ENCODE results near the gene SDK1. TPM values are rescaled to one million over a fixed set of nuclear protein-coding genes. Genes with fewer than 3 reads are reported as not detected.

Gene SDK1
- total and polyA plus RNA-seq, 8 donors: 1.6 to 11.2 (median 6.6) TPM

- no peaks in the 10 kb centered on the region for H3K4me1 ChIP-seq
- intact Hi-C loops (cut with DNase I; ENCODE audit: low total_unique reads): no loop called here
- peaks cover 0 to 5% (median 0%) of the 10 kb centered on the region in 4 donors for H3K9me3 ChIP-seq
- TF ChIP-seq POLR2A (IDR thresholded peaks at IDR 0.05): no peak
- TF ChIP-seq POLR2AphosphoS5 (IDR thresholded peaks at IDR 0.05): no peak
- TF ChIP-seq EP300 (IDR thresholded peaks at IDR 0.05): no peak
- no peak for TF ChIP-seq CTCF (IDR thresholded peaks at IDR 0.05)
- 91 to 96% (median 94%) methylated on average over 17 to 19 of the region's 19 CpGs for WGBS, 5 donors
- H3K27me3 ChIP-seq: no peaks in the 10 kb centered on the region
- H3K27ac ChIP-seq: no peak overlapping the region
- no peak for DNase-seq
- no peak overlapping the region for H3K4me3 ChIP-seq
- no peaks in the 10 kb centered on the region for H3K36me3 ChIP-seq
Observed at GRCh38 chr7:4056552-4057288, 755.7 kb downstream of the SDK1 start.

GRCh38 chr7:4057289-4057616, 756.2 kb downstream of the SDK1 start:
- H3K9me3 ChIP-seq: peaks cover 0 to 5% (median 0%) of the 10 kb centered on the region in 4 donors
- TF ChIP-seq CTCF (IDR thresholded peaks at IDR 0.05) (no peak), POLR2AphosphoS5 (IDR thresholded peaks at IDR 0.05) (no peak), EP300 (IDR thresholded peaks at IDR 0.05) (no peak), POLR2A (IDR thresholded peaks at IDR 0.05) (no peak)
- no peaks in the 10 kb centered on the region for H3K4me1 ChIP-seq
- intact Hi-C loops (cut with DNase I; ENCODE audit: low total_unique reads): no loop called here
- H3K27me3 ChIP-seq: no peaks in the 10 kb centered on the region
- 83 to 88% (median 86%) methylated on average over 1 of the region's 1 CpG; no CpG with 5 or more reads in 2 of the 5 donors for WGBS, 5 donors
- H3K36me3 ChIP-seq: no peaks in the 10 kb centered on the region
- no peak overlapping the region for H3K27ac ChIP-seq
- H3K4me3 ChIP-seq: no peak overlapping the region
- no peak for DNase-seq

- 85 to 96% (median 95%) methylated on average over 1 of the region's 1 CpG for WGBS, 5 donors
- no peaks in the 10 kb centered on the region for H3K27me3 ChIP-seq
- no peak for TF ChIP-seq POLR2AphosphoS5 (IDR thresholded peaks at IDR 0.05)
- TF ChIP-seq EP300 (IDR thresholded peaks at IDR 0.05): no peak
- no peak for TF ChIP-seq POLR2A (IDR thresholded peaks at IDR 0.05)
- no peak for TF ChIP-seq CTCF (IDR thresholded peaks at IDR 0.05)
- no peaks in the 10 kb centered on the region for H3K36me3 ChIP-seq
- no peak overlapping the region for H3K27ac ChIP-seq
- intact Hi-C loops (cut with DNase I; ENCODE audit: low total_unique reads): no loop called here
- peaks cover 0 to 5% (median 0%) of the 10 kb centered on the region in 4 donors for H3K9me3 ChIP-seq
- no peak for DNase-seq
- no peak overlapping the region for H3K4me3 ChIP-seq
- no peaks in the 10 kb centered on the region for H3K4me1 ChIP-seq
Observed at GRCh38 chr7:4058158-4058557, 757.1 kb downstream of the SDK1 start.

- no peak for TF ChIP-seq EP300 (IDR thresholded peaks at IDR 0.05)
- TF ChIP-seq POLR2AphosphoS5 (IDR thresholded peaks at IDR 0.05): no peak
- TF ChIP-seq CTCF (IDR thresholded peaks at IDR 0.05): no peak
- TF ChIP-seq POLR2A (IDR thresholded peaks at IDR 0.05): no peak
- no peak overlapping the region for H3K4me3 ChIP-seq
- 31 to 53% (median 47%) methylated on average over 5 of the region's 5 CpGs for WGBS, 5 donors
- no peak overlapping the region for H3K27ac ChIP-seq
- DNase-seq: peak in 1 of 2 donors; percentile 34
- H3K9me3 ChIP-seq: no peaks in the 10 kb centered on the region
- peaks cover 0 to 3% (median 0%) of the 10 kb centered on the region in 4 donors for H3K36me3 ChIP-seq
- no peaks in the 10 kb centered on the region for H3K27me3 ChIP-seq
- no peaks in the 10 kb centered on the region for H3K4me1 ChIP-seq
- intact Hi-C loops (cut with DNase I; ENCODE audit: low total_unique reads): no loop called here
Observed at GRCh38 chr7:4065190-4065589, 764.1 kb downstream of the SDK1 start.
